Spleen (tissue), 11 donors: ENCODE results near the gene KDM5B. TPM values are rescaled to one million over a fixed set of nuclear protein-coding genes. Genes with fewer than 3 reads are reported as not detected.

Experiments used
- DNase-seq: peaks from one replicate; pipeline ENCODE4 v3.0.0-alpha.2; 2020
- H3K27ac ChIP-seq, 8 donors: fragments of 200-600 bp; sonication (generic) in 7 of 8; 1 replicate in 4 of 8; 2 replicates in 4 of 8; pipeline versions ENCODE4 v1.5.0 to v1.8.0; 2016 to 2021; ENCODE audit warnings: inconsistent platforms in 4 of 8, mild to moderate bottlenecking in 4 of 8, moderate library complexity in 1 of 8
- H3K27me3 ChIP-seq, 7 donors: fragments of 200-600 bp; sonication (generic) in 6 of 7; replicated peaks in 1 of 7; 1 replicate in 4 of 7; 2 replicates in 3 of 7; pipeline versions ENCODE4 v1.5.0 to v1.8.0; 2016 to 2021; ENCODE audit warnings: inconsistent platforms in 3 of 7, mild to moderate bottlenecking in 1 of 7
- H3K36me3 ChIP-seq, 6 donors: fragments of 200-600 bp; sonication (generic) in 5 of 6; 1 replicate in 4 of 6; 2 replicates in 2 of 6; pipeline versions ENCODE4 v1.5.0 to v1.8.0; 2016 to 2021; ENCODE audit warnings: inconsistent platforms in 2 of 6
- H3K4me1 ChIP-seq, 6 donors: fragments of 200-600 bp; sonication (generic) in 5 of 6; 1 replicate in 3 of 6; 2 replicates in 3 of 6; pipeline versions ENCODE4 v1.5.0 to v1.8.0; 2016 to 2021; ENCODE audit warnings: inconsistent platforms in 3 of 6
- H3K4me3 ChIP-seq, 8 donors: fragments of 200-600 bp; sonication (generic) in 7 of 8; 1 replicate in 4 of 8; 2 replicates in 4 of 8; pipeline versions ENCODE4 v1.5.0 to v1.8.0; 2016 to 2021; ENCODE audit warnings: inconsistent platforms in 4 of 8, mild to moderate bottlenecking in 4 of 8, moderate library complexity in 2 of 8
- H3K9me3 ChIP-seq, 8 donors: fragments of 200-600 bp; sonication (generic) in 7 of 8; 1 replicate in 4 of 8; 2 replicates in 4 of 8; pipeline versions ENCODE4 v1.5.0 to v1.8.0; 2016 to 2021; ENCODE audit warnings: inconsistent platforms in 4 of 8
- POLR2A ChIP-seq, 3 donors: fragments of 450-650 bp; IDR thresholded peaks; one replicate each; pipeline ENCODE4 v1.5.1; 2017; ENCODE audit warnings: antibody characterized with exemption in 3 of 3, mild to moderate bottlenecking in 1 of 3
- POLR2AphosphoS5 ChIP-seq, 3 donors: sonication (generic); formaldehyde crosslinking; IDR thresholded peaks; one replicate each; pipeline ENCODE4 v1.5.1; 2017; ENCODE audit warnings: antibody characterized with exemption in 3 of 3
- WGBS, 5 donors: extraction: QIAGEN DNeasy Blood & Tissue Kit in 3 of 5; methylation state at CpG; one replicate each; pipeline versions ENCODE4 v1.1.5 to v1.1.7; 2013 to 2018; 5-methylcytosine and 5-hydroxymethylcytosine counted together
- intact Hi-C: fragments of 100-400 bp; cut with DNase I; formaldehyde crosslinking; loops from one replicate; pipeline ENCODE4 v1.15.0; 2023; ENCODE audit warnings: low total_unique reads
- polyA plus RNA-seq, 3 donors: library from polyadenylated mRNA; stranded (reverse); fragments of 200-250 nt; gene quantifications; one replicate each; pipeline ENCODE4 v1.2.1, GENCODE V29; 2013
- total RNA-seq, 7 donors: library from RNA; depleted of rRNA in 3 of 7; stranded (reverse); fragments of >200 nt in 3 of 7; fragmentation: NEBNext Ultra II Directional in 4 of 7; extraction: Animal tissue kit (Norgen Biotek cat#: 25700) in 4 of 7; gene quantifications; one replicate each; pipeline versions ENCODE4 v1.1.0 to v1.2.1, GENCODE V29; 2016 to 2021
- TF ChIP-seq, protein P1 (sequence below), 11 experiments: fragments of 200-600 bp in 7 of 11; fragments of 450-650 bp in 4 of 11; sonication (generic) in 4 of 11; IDR thresholded peaks in 8 of 11; conservative IDR thresholded peaks in 3 of 11; 1 replicate in 7 of 11; 2 replicates in 4 of 11; pipeline versions ENCODE4 v1.4.0 to v1.8.0; 2016 to 2021; ENCODE audit warnings: antibody characterized with exemption in 11 of 11, inconsistent platforms in 4 of 11, mild to moderate bottlenecking in 1 of 11
- donor health status: healthy with polysubstance abuse.
- donor health status: DM: no; HTN: no; CAD: no; lungs with moderate emphysema.
- donor health status: DM: no; HTN: no; CAD: no.
- donor health status: Bipolar disorder and iron deficiency.
- donor health status: healthy.
- donor health status: DM: no; HTN: no; CAD: no.
- donor health status: DM: yes; HTN: yes; CAD: no.

The KDM5B gene
- total and polyA plus RNA-seq, 10 donors = 7.7 to 71.9 (median 52.3) TPM

DNA sequence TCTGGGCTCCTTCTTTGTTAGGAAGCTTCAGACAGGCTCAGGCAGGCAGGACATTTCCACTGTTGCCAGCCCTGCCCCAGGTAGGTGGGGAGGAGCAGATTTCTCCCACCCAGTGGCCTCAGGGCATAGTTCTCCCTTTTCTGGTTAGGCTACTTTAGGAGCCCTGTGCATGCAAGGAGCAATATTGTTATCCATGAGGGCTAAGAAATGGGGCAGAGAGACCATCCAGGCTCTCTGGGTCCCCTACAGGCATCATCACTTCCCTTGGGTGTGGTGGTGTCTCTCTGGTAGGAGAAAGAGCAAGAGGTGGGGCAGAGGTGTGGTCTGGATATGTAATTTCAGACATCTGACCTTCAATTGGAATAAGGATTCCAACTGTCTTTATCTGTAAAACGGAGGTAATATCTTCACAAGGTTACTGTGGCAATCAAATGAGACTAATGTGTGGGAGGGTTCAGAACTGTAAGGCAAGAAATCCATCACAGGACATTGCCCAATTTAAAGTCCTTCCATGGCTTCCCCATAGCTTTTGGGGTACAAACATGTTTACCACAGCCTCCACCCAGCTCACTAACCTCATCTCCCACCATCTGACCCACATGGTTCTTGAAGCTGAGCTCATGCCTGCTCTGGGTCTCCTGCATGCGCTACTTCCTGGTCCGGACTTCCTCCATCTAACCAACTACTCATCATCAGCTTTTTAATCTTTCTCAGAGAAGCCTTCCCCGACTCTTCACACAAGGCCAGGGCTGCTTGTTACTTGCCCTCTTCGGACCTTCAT lies 28.6 kb upstream of the KDM5B start:
- no peaks in the 10 kb centered on the region for H3K9me3 ChIP-seq

DNA sequence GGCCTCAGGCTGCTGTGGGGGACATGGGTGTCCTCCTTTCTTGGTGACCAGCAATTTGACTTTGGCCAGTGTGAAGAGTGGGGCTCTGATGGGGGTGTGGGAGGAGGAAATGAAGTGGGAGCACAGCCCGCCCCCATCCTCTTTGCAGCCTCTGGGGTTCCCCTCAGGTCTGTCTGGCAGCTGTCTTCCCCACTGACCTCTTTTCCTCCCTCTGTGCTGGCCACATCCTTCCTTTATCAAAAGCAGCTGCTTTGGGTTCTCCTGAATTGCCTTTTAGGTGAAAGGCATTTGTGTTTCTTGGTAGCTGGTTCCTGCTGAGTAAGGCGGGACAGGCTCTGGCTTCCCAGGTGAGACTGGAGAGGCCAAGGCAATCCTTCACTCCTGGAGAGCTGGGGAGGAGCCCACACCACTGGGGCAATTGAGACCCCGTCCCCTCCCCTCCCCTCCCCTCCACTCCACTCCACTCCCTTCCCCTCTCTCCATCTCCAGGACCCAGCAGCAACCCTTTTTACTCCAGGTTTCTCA lies 27.4 kb upstream of the KDM5B start:
- DNase-seq = no peak
- TF ChIP-seq, protein P1, sequence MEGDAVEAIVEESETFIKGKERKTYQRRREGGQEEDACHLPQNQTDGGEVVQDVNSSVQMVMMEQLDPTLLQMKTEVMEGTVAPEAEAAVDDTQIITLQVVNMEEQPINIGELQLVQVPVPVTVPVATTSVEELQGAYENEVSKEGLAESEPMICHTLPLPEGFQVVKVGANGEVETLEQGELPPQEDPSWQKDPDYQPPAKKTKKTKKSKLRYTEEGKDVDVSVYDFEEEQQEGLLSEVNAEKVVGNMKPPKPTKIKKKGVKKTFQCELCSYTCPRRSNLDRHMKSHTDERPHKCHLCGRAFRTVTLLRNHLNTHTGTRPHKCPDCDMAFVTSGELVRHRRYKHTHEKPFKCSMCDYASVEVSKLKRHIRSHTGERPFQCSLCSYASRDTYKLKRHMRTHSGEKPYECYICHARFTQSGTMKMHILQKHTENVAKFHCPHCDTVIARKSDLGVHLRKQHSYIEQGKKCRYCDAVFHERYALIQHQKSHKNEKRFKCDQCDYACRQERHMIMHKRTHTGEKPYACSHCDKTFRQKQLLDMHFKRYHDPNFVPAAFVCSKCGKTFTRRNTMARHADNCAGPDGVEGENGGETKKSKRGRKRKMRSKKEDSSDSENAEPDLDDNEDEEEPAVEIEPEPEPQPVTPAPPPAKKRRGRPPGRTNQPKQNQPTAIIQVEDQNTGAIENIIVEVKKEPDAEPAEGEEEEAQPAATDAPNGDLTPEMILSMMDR (IDR thresholded peaks at IDR 0.05 in 8 of 11, conservative IDR thresholded peaks at IDR 0.05 in 3 of 11) = no peak
- no peak for TF ChIP-seq POLR2AphosphoS5 (IDR thresholded peaks at IDR 0.05)
- TF ChIP-seq POLR2A (IDR thresholded peaks at IDR 0.05) = no peak
- Histone ChIP-seq H3K27me3 (peaks cover 0 to 8% (median 0%) of the 10 kb centered on the region in 7 donors), H3K4me1 (peaks cover 0 to 32% (median 22%) of the 10 kb centered on the region in 6 donors), H3K27ac (no peak overlapping the region), H3K4me3 (no peak overlapping the region), H3K36me3 (no peaks in the 10 kb centered on the region), H3K9me3 (no peaks in the 10 kb centered on the region)
- WGBS, 5 donors = 7 to 22% (median 12%) methylated on average over 3 of the region's 3 CpGs
- intact Hi-C loops = no loop called here

More for the DNA sequence above, 28.6 kb upstream of the KDM5B start:
- no peak for DNase-seq
- TF ChIP-seq POLR2A (IDR thresholded peaks at IDR 0.05) = no peak
- TF ChIP-seq, protein P1 (IDR thresholded peaks at IDR 0.05 in 8 of 11, conservative IDR thresholded peaks at IDR 0.05 in 3 of 11) = no peak
- TF ChIP-seq POLR2AphosphoS5 (IDR thresholded peaks at IDR 0.05) = no peak
- Histone ChIP-seq H3K4me1 (peaks cover 0 to 32% (median 22%) of the 10 kb centered on the region in 6 donors), H3K27ac (no peak overlapping the region), H3K27me3 (peaks cover 0 to 8% (median 0%) of the 10 kb centered on the region in 7 donors), H3K36me3 (no peaks in the 10 kb centered on the region), H3K4me3 (no peak overlapping the region)
- WGBS, 5 donors = 35 to 62% (median 37%) methylated on average over 5 of the region's 5 CpGs
- intact Hi-C loops = no loop called here

GRCh38 chr1:202834771-202835547 lies 26.7 kb upstream of the KDM5B start:
- TF ChIP-seq POLR2AphosphoS5 (IDR thresholded peaks at IDR 0.05) = no peak
- TF ChIP-seq, protein P1 (IDR thresholded peaks at IDR 0.05 in 8 of 11, conservative IDR thresholded peaks at IDR 0.05 in 3 of 11) = no peak
- no peak for TF ChIP-seq POLR2A (IDR thresholded peaks at IDR 0.05)
- Histone ChIP-seq H3K9me3 (no peaks in the 10 kb centered on the region), H3K27me3 (peaks cover 0 to 8% (median 0%) of the 10 kb centered on the region in 7 donors), H3K27ac (no peak overlapping the region), H3K4me3 (no peak overlapping the region), H3K4me1 (peaks cover 0 to 28% (median 22%) of the 10 kb centered on the region in 6 donors), H3K36me3 (no peaks in the 10 kb centered on the region)
- intact Hi-C loops = no loop called here
- 73 to 83% (median 78%) methylated on average over 10 of the region's 10 CpGs for WGBS, 5 donors
- no peak for DNase-seq
